ENCODE results near the gene TUBG2. TPM values are rescaled to one million over a fixed set of nuclear protein-coding genes. Genes with fewer than 3 reads are reported as not detected.

TUBG2 gene
- total and polyA plus RNA-seq, 10 of the 15 experiments (the other 5 are each of a cell fraction or from before 2014, with no cell fraction given): 1.2 to 12.5 (median 8.9) TPM

GRCh38 chr17:42639525-42640113, 19.5 kb upstream of the TUBG2 start:
- intact Hi-C loops (cut with micrococcal nuclease; ENCODE audit: unreplicated experiment) (no loop called here), in situ Hi-C loops (cut with MboI) (no loop called here)
- Histone ChIP-seq H3K36me3 (ENCODE audit: control insufficient read depth in 2 of 2, insufficient read depth in 2 of 2, low read length in 1 of 2) (no peaks in the 10 kb centered on the region), H2AFZ (ENCODE audit: control insufficient read depth, low read depth, low read length) (no peak overlapping the region), H3K9ac (ENCODE audit: control insufficient read depth, insufficient read depth, low read length) (no peak overlapping the region), H3K27ac (ENCODE audit: control insufficient read depth, insufficient read depth) (no peak overlapping the region), H3K4me3 (no peak overlapping the region), H3K4me1 (ENCODE audit: control insufficient read depth, insufficient read depth, low read length) (no peaks in the 10 kb centered on the region), H4K20me1 (ENCODE audit: control insufficient read depth, insufficient read depth) (no peaks in the 10 kb centered on the region), H3K4me2 (ENCODE audit: control insufficient read depth, insufficient read depth) (no peak overlapping the region), H3K79me2 (ENCODE audit: control insufficient read depth, insufficient read depth, low read length) (no peaks in the 10 kb centered on the region), H3K27me3 (replicated peaks in 1 of 2; ENCODE audit: control insufficient read depth in 2 of 2, insufficient read depth in 2 of 2, low read length in 1 of 2) (no peaks in the 10 kb centered on the region; a peak in 1 of 4 replicates), H3K9me3 (replicated peaks; ENCODE audit: control insufficient read depth, insufficient read depth, low read length) (no peaks in the 10 kb centered on the region)
- ChIA-PET POLR2A (interaction anchor here (0.6 to 1.0 kb wide), 2 partner anchors 30 to 325 kb away, joined by 3 read pairs; partner anchors contain the start of genes RETREG3 and TUBG1), CTCF (interaction anchor here (0.6 to 1.1 kb wide), 3 partner anchors 9 to 53 kb away, joined by 3 read pairs; no protein-coding TSS in a partner anchor), SMC1A (ENCODE audit: uncharacterized antibody, unreplicated experiment) (no interaction called here), RAD21 (ENCODE audit: unreplicated experiment) (no interaction called here)
- WGBS (ENCODE audit: insufficient coverage, insufficient replicate concordance, low lambda C conversion rate, missing lambda C conversion rate): 46% methylated on average over 6 of the region's 7 CpGs
- FAIRE-seq (no peak), ATAC-seq (no peak), DNase-seq (ENCODE audit: low read depth, low spot score) (no peak)
- no TSS peak for BruUV-seq (replicated peaks)
- TF ChIP-seq CHD1 (IDR thresholded peaks at IDR 0.05; ENCODE audit: low read depth, low read length) (no peak), EZH2 (IDR thresholded peaks at IDR 0.05; ENCODE audit: borderline replicate concordance, control insufficient read depth, low read depth, low read length) (no peak), MYB (IDR thresholded peaks at IDR 0.05; ENCODE audit: borderline replicate concordance, low read depth, low read length) (no peak), TAF1 (IDR thresholded peaks at IDR 0.05; ENCODE audit: borderline replicate concordance, low read depth, low read length) (no peak), RCOR1 (conservative IDR thresholded peaks at IDR 0.05; ENCODE audit: low read depth, low read length) (no peak), EP300 (IDR thresholded peaks at IDR 0.05; ENCODE audit: borderline replicate concordance in 1 of 2, control insufficient read depth in 1 of 2, low read depth in 2 of 2, low read length in 2 of 2) (no peak), ZBTB11 (CRISPR knock-in tag; IDR thresholded peaks at IDR 0.05) (no peak), BHLHE40 (IDR thresholded peaks at IDR 0.05; ENCODE audit: borderline replicate concordance in 1 of 2, low read depth in 2 of 2, low read length in 1 of 2) (no peak), MTA3 (IDR thresholded peaks at IDR 0.05; ENCODE audit: borderline replicate concordance, low read length) (no peak), BCLAF1 (IDR thresholded peaks at IDR 0.05) (no peak), CEBPB (IDR thresholded peaks at IDR 0.05; ENCODE audit: borderline replicate concordance in 1 of 2, low read depth in 2 of 2, low read length in 2 of 2) (no peak)
